Activated T-cell treated with anti-CD3 and anti-CD28 coated beads for 48 hours (primary cell): Measurements from ENCODE around the gene TFF2.

ENCODE experiments used
- DNase-seq: peaks from one replicate; pipeline ENCODE4 v3.0.0-alpha.2; 2020; ENCODE audit warnings: low read depth

The TFF2 gene

DNA sequence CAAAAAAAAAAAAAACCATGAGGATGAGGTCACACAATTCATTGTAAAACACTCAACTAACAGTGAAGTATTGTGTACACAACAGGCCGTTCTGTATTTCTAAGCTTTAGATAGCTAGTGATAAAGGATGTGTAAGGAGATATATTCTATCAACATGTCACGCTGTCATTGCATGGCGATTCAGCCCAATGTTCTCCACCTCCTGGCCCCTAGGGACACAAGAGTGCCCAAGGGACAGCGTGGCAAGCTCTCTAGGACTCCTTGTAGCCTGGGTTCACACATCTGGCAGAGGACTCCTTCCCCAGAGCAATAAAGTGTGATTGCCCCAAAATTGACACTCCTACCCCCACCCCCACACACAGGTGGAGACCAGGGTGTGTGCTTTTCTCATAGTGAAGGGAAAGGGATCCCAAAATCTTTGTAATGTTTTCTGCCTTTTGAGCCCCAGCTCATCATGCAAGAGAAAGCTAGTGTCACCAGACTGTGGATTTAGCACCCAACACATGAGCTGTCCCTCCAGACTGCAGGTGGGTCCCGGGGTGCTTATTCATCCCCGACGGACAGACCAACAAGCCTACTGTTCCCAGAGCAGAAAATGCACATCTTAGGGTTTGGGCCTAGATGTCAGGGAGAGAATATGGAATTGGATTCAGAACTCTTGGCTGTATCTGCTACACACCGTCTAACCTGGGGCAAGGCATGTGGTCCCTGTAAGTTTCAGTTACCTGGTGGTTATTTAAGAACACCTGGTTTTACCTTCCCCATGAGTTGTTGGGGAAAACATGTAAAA lies 33.6 kb upstream of the TFF2 start:
- DNase-seq: no peak

GRCh38 chr21:42383331-42383730 lies 32.5 kb upstream of the TFF2 start:
- DNase-seq: no peak

DNA sequence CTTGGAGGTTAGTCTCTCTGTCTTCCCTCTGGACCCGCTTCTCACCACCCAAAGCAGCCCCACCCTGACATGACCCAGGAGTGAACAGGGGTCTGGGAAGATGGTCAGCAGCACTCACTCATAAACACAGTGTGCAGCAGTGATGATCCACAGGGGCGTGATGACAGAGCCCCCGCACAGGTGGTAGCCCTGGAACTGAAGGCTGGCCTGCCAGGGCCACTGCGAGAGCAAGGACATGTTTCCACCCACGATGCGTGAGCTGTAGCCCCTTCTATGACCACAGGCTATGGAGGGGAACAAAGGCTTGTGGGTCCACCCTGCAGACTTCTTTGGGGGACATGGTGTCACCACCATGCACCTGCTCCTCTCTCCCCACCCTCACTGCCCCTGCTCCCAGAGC lies 32.1 kb upstream of the TFF2 start:
- DNase-seq: no peak

- no peak for DNase-seq
Measured at GRCh38 chr21:42381347-42381984, 30.7 kb upstream of the TFF2 start.

DNA sequence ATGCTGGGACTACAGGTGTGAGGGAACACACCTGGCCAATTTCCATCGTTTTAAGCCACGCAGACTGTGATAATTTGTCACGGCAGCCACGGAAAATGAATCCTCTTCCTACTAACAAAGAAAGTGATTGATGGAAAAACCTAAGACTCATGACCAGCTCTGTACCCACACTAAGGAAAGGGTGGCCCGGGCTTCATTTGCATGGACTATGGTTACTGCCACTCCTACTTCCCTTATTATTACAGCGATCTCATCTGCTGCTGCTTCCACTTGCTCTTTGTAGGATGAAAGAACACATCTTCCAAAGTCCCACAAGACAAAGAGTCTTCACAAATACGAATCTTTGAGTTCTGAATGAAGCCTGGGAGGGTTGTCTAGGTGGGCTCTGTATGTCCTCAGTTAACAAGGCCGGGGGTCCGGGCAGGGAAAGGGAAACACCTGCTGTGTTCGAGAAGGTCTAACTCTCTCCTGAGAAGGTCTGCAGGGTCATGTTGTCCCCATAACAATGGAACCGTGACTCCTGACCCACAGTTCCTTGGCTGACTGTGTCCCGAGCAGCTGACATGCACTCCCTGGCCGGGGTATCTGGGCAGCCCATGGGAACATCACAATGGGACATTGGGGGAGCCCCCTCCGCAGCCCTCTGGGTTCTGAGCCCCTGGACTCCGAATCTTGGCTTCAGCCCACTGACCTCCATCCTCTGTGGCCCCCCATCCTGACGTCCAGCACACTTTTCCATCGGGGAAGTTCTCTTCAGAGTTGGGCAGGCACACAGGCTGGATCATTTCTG lies 28.8 kb upstream of the TFF2 start:
- no peak for DNase-seq

DNA sequence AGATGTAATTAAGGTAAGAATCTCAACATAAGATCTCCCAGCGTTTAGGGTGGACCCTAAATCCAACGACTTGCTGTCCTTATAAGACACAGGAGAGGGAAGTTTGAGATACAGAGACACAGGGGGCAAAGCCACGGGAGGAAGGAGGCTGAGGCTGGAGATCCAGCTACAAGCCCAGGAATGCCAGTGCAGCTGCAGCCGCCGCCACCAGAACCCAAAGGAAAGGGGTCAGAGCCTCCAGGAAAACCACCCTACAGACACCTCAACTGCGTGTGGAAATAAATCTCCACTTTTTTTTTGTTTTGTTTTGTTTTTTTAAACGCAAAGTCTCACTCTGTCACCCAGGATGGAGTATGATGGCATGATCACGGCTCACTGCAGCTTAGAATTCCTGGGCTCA lies 27.6 kb upstream of the TFF2 start:
- no peak for DNase-seq

GRCh38 chr21:42377951-42378340 lies 27.2 kb upstream of the TFF2 start:
- no peak for DNase-seq

DNA sequence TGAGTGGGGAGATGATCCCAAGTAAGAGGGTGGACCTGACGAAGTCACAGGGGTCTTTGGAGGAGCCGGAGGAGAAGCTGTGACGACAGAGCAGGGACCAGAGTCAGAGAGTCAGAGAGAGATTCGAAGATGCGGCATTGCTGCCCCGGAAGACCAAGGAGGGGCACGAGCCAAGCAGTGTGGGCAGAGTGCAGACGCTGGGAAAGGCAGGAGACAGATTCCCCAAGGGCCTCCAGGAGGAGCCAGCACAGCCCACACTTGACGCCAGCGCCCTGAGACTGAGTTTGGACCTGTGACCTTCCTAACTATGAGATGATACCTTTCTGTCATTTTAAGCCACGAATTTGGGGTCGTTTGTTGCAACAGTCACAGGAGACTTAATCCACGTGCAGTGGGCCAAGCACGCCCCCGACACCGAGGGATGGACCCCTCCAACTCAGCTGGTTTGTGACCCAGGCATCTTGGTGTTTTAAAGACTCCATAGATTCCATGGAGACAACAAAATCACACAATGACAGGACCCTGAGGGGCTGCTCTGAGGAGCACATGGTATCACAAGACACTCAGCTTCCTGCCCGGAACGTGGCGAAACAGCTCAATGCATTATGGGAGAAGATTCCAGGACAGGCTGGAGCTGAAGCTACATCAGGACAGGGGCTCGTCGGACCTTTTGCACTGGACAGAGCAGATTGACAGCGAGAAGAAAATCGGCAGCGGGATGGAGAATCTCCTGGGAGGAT lies 26.6 kb upstream of the TFF2 start:
- no peak for DNase-seq

GRCh38 chr21:42376338-42376982 lies 25.7 kb upstream of the TFF2 start:
- no peak for DNase-seq

GRCh38 chr21:42375966-42376337 lies 25.2 kb upstream of the TFF2 start:
- DNase-seq: no peak

GRCh38 chr21:42375506-42375905 lies 24.7 kb upstream of the TFF2 start:
- no peak for DNase-seq

GRCh38 chr21:42374864-42375499 lies 24.2 kb upstream of the TFF2 start:
- no peak for DNase-seq

DNA sequence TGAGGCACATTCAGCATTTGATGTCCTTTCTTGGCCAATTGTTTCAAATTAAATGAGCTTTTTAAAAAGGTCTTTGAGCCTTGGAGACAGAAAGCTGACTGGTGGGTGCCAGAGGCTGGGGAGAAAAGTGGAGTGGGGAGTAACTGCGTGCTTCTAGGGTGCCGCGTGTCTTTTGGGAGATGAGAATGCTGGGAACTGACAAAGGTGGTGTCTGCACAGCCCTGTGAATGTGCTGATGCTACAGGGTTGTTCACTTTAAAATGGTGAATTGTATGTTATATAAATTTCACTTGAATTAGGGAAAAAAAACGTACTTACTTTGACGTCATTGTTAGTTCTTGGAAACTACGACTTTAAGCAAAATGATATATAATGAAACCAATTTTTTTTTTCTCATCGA lies 23.7 kb upstream of the TFF2 start:
- DNase-seq: no peak

DNA sequence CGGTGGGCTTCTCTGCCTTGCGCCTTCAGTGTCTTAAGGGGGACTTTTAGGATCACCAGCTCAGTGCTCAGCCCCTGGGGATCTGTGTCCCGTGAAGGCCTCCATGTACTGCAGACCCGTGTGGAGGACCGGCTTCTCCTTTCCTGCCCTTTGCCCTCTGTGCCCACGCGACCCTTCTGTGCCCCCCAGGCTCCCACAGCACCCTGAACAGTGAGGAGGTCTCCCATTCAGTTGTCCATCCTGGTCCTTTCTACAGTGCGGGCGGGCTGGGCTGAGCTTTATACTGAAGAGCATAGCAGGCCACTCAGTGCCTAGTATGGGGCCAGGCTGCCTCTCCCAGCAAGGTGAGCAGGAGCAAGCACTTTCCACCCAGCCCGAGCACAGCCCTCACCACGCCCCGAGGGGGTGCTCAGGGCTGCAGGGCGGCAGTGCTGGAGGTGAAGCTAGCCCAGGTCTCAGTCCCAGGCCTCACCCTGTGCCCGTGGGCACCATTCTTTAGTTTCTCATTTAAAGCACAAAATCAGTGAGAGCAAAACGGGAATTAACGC lies 23.2 kb upstream of the TFF2 start:
- no peak for DNase-seq

- peak; percentile 41 for DNase-seq
Measured at GRCh38 chr21:42373196-42373907, 22.6 kb upstream of the TFF2 start.

DNA sequence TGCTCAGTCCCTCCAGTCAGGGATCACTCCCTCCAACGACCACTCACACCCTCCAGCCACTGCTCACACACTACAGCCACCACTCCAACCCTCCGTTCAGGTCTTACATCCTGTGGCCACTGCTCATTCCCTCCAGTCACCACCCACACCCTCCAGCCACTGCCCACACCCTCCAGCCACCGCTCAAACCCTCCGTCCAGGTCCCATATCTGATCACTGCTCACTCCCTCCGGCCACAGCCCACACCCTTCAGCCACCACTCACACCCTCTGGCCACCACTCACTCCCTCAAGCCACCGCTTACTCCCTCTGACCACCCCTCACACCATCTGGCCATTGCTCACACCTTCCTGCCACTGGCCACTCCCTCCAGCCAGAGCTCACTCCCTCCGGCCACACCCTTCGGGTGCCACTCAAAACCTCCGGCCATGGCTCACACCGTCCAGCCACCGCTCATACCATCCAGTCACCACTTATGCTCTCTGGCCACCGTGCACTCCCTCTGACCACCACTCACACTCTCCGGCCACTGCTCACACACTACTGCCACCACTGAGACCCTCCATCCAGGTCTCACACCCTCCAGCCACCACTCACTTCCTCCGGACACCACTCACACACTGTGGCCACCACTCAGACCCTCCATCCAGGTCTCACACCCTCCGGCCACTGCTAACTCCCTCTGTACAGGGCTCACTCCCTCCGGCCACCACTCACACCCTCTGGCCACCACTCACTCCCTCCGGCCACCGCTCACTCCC lies 20.3 kb upstream of the TFF2 start:
- no peak for DNase-seq

- no peak for DNase-seq
Measured at GRCh38 chr21:42369821-42370220, 19.0 kb upstream of the TFF2 start.

DNA sequence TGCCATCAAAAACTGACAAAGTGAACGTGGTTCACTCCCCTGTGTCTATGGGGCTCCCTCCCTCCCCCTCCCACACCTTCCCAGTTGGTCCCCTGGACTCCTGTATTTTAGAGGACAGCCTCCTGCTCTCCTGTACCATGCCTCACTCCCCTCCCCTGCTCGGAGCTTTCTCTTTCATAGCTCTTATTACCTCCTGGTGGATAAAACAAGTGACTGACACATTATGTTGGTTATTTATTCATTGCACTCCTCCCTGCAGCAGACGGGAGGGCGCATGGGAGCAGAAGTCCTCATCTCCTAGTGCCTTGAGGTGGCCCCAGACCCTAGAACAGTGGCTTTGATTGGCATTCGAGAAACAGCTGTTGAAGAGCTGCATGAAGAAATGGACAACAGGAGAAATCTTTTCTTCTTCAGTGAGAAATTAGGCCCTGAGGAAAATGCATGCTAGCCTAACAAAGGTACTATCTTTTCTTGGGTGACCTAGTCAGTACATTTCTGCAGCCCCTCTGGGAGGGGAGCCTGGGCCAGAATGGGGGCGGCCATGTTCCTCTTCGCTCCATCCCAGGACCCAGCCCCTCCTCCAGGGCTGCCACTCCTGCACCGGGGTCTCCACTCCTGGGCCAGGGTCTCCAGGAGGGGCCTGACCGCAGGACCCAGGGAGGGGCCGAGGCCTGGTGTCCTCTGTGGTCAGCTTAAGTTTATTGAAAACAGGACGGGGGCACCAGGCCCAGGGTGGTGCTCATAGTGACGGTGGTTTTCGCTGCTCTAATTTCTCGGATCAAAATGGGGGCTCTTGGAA lies 16.8 kb upstream of the TFF2 start:
- no peak for DNase-seq
